ENCODE results near the gene TRMT2A.
"Not testable (repeated sequence)": the region's sequence is repeated elsewhere in the genome, so short reads cannot be mapped to it uniquely, and the experiment has no call there.

TRMT2A gene

DNA sequence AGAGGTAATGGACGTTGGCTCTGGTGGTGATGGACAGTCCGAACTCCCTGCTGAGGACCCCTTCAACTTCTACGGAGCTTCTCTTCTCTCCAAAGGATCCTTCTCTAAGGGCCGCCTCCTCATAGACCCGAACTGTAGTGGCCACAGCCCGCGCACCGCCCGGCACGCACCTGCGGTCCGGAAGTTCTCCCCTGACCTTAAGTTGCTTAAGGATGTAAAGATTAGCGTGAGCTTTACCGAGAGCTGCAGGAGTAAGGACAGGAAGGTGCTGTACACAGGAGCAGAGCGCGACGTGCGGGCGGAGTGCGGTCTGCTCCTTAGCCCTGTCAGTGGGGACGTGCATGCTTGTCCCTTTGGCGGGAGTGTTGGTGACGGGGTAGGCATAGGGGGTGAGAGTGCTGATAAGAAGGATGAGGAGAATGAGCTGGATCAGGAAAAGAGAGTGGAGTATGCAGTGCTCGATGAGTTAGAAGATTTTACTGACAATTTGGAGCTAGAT lies 30.9 kb downstream of the TRMT2A start:
- DNase-seq (ENCODE audit: low read depth) = no peak

DNA sequence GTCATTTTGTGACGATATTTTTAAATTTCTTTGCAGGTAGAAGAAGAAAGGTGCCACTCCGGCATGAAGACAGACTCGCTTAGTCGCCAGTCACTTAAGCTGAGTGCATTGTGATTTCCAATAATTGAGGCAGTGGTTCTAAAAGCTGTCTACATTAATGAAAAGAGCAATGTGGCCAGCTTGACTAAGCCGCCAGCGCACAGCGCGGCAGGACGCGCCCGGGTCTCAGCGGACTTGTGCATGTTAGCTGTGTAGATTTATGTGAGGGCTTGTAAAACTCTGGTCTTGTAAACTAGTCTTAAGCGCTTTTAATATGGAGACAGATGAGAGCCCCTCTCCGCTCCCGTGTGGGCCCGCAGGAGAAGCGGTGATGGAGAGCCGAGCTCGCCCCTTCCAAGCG lies 31.4 kb downstream of the TRMT2A start:
- DNase-seq (ENCODE audit: low read depth) = no peak

DNA sequence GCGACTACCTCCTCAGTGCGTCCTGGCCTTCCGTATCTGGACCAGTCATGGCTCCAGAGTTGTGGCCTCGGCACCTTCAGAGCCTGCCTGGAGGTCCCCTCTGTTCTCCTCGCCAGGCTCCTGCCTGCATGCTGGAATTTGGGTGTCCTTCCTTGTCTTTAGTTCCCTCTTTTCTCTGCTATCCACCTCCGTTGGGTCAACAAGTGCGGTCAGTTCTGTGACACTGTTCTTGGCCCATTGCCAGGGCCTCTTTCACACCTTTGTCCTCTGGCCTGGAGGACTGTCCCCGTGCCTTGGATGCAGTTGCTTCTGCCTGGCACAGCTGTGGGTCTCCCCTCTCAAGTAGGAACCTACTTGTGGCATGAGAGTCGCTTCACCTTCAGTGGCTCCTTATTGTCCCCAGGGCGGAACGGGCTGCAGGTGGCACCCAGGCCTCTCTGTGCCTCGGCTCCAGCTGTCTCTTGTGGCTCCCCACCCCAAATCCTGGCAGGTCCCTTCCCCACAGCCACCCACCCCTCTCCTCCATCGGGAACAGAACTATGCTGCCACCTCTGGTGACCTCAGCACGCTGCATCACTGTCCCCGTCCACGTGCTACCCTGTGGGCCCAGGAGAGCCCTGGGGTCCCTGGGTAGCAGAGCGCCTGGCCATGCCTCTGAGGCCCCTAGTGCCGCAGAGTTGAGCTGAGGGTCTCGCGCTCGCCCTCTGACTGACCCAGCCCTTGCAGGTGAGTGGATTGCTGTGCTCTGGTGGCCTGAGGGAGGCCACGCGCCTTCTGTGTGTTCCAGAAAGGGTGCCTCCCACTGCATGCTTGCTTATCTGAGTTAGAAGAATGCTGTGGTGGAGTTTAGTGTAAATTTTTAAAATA lies 32.2 kb downstream of the TRMT2A start:
- no peak for DNase-seq (ENCODE audit: low read depth)

DNA sequence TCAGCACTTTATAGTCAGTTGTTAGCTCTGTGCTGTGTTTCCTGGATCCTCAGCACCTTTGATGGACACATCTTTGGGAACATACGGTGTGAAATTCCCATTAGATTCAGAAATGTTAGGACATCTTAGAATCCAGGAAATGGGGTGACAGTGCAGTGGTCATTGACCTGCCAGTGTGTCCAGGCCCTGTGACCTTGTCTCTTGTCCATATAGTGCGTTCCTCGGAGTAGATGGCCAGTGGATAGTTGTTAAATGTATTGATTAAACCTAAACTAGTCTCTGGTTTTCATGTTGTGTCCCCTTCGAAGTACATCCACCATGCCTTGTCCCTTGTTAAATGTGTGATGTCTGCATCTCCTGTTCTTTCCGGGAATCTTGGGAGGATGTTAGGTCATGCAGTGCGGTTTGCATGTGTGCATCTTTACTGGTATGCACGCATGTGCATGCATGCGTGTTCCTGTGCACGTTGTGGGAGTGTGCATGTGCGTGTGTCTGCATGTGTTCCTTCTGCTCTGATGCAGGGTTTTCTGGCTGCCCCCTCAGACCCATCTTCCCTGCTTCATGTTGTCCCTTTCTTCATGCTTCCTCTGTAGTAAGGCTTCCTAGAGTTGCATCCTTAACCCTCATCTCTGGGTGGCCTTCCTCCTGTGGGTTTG lies 33.0 kb downstream of the TRMT2A start:
- DNase-seq (ENCODE audit: low read depth) = no peak

DNA sequence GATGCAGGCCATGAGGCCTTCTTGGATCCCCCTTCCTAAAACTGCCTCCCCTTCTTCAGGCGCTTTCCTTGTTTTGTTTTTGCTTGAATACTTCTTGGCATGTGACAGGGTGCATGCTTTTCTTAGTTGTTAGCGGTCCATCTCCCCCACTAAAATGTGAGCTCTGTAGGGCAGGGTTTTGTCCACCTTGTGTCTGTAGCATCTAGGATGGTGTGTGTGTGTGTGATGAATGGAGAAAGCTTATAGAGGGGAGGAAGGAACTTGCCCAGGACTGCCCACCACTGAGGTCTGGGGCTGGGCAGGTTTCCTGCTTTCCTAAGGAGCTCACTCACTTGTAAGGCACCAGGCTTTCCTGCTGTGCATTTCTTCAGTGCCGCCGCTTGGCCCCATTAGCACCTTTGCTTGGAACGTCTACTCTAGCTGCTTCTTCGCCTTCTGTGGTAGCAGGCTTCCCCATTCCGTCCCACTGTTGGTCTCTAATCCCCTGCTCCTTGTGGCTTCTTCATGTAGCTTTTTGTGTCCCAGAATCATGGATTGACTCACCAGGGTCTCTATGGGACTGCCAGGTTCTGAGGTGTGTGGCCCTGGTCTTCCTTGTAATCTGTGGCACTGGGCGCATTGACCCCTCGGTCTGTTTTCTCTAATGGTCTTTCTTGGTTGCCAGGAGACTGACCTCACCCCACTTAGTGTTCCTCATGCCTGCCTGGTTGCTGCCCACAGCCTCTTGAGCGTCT lies 33.7 kb downstream of the TRMT2A start:
- no peak for DNase-seq (ENCODE audit: low read depth)

DNA sequence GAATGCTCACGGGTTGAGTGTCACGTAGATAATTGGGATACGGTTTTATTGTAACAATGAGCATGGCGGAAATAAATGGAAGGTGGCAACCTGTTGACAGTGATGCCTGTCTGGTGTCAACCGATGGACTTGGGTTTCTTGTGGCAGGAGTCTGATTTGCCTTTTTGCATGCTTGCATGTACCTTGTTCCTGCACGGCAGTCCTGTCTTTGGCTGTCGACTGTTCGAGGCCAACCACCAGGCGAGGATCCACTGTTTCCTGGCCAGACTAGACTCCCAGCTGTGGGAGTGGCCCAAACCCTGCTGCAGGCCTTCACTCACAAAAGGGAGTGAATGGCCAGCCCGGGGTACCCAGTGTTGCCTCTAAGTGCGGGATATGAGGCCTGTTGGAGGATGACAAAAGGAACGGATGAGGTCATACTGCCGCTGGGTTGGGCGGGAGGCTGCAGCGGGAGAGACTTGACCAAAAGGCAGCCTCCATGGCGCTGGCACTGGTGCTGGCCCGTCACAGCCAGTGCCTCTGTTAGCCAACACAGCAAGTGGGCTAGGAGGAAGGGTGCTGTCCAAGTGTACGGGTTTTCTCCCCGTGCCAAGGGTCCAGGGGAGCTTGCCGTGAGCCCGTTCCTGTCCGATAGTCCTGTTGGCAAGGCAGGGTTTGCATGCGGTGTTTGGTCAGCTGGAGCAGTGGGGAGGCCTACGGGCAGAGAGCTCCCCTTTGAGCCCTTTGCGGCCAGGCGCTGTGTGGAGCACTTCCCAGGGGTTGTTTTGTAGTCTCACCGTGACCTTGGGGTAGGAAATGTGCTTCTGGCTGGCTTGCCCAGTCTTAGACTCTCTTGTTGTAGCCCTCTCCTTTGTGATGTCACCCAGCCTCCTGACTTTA lies 36.0 kb downstream of the TRMT2A start:
- DNase-seq (ENCODE audit: low read depth) = no peak

DNA sequence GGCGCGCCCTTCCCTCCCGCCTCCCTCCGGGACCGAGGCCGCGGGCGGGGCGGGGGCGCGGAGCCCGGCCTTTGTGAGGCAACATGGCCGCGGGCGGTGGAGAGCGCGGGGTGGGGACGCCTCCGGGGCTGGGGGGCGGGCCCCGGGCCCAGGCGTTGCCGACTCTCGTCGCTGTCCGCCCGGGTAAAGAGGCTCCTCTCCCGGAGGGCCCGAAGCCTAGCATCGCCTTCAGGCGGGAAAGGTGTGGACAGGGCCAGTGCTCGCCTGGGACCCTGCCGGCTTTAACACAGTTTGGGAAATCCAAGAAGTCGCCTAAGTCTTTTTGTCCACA lies 36.6 kb downstream of the TRMT2A start:
- DNase-seq (ENCODE audit: low read depth) = peak; percentile 67

DNA sequence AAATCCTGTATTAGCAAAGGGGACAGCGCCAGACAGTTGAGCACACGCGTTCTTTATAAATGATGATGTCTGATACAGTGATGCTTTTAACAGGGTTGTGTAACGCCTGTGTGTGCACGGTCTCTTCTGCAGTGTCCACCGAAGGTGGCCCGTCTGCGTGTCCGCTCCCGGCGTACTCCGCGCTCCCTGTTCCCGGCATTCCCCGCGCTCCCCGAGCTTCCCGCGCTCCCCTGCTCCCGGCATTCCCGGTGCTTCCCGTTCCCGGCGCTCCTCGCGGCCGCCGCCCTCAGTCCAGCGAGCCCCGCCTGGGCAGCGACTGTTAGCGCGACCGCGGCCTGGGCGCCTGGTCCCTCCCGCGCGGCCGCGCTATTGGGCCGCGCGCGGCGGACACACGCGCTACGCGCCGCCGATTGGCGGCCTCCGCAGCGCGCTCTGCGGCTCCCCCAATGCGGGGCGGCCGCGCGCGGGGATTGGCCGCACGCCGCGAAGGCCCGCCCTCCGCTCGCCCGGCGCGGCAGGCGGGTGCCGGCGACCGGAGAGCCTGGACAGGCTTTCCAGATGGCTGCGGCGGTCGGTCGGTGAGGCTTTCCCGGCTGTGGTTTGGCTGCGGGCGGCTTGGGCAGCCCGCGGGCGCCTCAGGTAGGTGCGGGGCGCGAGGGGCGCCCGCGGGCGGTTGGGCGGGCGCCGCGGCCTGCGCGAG lies 37.1 kb downstream of the TRMT2A start, which contains the start of gene DGCR8:
Gene DGCR8, plus strand, starts transcription at position 497 of the 700 bp plus-strand sequence. CDS start 5,723 bp downstream, outside the sequence.
- DNase-seq (ENCODE audit: low read depth) = peak; percentile 52

DNA sequence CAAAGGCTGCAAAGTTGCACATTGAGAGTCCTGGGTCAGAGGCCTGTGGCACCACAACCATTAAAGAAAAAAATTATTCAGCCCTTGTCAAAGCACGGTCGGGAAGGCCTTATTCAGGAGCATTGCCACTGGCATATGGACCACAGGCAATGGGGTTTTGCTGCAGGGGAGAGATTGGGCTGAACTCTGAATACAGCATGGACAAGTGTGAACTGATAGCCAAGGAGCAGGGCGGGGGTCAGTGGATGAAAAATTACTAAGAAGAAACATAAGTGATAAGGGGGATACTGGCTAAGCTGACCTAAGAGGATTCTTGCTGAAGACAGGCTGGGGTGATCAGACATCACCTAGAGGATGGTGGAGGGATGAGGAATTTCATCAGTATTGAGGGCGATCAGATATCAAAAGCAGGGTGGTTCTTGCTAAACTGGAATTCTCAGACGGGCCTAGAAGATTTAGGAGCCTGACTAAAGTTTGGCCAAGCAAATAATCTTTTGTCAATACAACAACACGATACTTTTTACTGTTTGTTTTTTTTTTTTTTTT lies 40.3 kb downstream of the TRMT2A start:
- no peak for DNase-seq (ENCODE audit: low read depth)

DNA sequence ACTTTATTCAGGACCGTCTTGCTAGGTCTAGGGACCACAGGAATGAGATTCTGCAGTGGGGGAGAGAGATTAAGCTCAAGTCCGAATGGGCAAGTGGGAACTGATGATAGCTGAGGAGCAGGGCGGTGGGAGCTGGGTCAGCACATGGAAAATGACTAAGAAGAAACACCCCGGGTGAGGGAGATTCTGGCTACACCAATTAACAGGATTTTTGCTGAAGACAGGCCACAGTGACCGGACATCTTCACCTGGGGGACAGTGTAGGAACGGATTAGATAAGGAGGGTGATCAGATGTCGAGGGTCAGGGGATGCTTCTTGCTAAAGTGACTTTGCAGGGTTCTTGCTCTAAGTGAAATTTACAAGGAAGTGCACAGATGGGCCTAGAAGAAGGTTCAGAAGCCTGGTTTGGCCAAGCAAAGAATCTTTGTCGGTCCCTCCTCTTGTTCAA lies 45.5 kb downstream of the TRMT2A start:
- DNase-seq (ENCODE audit: low read depth) = no peak

DNA sequence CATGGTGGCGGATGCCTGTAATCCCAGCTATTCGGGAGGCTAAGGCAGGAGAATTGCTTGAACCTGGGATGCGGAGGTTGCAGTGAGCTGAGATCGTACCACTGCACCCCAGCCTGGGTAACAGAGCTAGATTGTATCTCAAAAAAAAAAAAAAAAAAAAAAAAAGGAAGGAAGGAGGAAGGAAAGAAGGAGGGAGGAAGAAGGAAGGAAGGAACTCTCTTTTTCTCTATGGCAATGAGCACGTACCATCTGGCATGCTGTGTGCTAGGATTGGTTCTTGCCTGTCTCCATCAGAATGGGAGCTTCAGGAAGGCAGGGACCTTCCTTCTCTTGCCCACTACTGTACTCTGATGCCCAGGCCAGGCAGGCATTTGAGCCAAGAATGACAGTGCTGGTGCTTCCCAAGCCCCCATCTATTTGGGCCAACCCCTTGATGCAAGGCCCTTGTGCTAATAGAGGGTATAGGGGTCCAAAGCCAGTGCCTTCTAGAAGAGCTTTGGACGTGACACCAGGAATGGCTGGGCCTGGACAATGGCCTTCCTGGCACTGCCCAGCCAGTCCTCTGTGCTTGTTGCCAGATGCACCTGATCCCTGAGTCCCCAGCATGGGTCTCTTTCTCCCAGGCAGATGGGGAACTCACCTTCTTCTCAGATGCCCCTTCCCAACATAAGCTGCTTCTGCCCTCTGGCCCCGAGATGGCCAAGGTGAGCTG lies 47.5 kb downstream of the TRMT2A start:
- DNase-seq (ENCODE audit: low read depth) = no peak

DNA sequence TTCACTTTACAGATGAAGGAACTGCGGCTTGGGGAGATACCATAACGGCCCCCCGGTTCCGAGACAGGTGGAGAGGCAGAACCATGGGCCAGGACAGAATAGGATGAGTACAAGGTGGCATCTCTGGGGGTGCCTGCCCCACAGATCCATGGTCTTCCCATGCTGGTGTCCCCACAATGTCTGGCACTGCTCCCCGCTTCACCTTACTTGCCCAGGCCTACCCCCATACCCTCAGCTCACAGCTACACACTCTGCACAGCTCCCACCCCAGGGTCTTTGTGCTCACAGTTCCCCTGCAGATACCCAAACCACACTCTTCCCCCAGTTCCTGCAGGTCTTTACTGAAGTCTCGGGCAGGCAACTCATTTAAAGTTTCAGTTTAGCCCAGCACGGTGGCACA lies 48.4 kb downstream of the TRMT2A start:
- no peak for DNase-seq (ENCODE audit: low read depth)

DNA sequence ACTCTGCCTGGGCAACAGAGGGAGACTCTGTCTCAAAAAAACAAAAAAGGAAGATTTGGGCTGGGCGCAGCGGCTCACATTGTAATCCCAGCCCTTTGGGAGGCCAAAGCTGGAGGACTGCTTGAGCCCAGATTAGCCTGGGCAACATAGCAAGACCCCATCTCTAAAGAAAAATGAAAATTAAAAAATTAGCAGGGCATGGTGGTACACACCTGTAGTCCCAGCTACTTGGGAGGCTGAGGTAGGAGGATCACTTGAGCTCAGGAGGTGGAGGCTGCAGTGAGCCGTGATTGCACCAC lies 49.7 kb downstream of the TRMT2A start:
- not testable (repeated sequence) for DNase-seq (ENCODE audit: low read depth)

DNA sequence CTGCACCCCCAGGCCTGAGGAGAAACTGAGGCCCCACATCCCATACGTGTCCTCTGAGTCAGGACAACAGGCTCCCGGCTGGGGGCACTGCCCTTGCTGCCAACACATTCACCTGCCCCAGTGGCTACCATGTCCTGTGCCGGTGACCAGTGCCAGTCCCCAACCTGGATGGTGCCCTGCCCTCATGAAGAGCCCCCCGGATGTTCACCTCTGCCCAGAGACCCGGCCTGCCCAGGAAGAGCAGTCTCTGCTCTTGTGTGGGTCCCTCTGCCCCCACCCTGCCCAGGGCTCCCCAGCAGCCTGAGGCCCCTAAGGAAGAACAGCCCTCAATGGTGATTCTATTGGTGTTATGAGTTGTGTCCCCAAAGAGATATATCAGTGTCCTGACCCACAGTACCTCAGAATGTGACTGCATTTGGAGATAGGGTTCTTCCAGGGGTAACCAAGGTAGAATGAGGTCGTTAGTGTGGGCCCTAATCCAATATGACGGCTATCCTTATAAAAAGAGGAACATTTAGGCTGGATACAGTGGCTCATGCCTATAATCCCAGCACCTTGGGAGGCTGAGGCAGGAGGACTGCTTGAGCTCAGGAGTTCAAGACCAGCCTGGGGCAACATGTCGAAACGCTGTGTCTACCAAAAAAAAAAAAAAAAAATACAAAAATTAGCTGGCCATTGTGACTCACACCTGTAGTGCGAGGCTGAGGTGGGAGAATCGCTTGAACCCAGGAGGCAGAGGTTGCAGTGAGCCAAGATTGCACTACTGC lies 50.2 kb downstream of the TRMT2A start:
- no peak for DNase-seq (ENCODE audit: low read depth)

DNA sequence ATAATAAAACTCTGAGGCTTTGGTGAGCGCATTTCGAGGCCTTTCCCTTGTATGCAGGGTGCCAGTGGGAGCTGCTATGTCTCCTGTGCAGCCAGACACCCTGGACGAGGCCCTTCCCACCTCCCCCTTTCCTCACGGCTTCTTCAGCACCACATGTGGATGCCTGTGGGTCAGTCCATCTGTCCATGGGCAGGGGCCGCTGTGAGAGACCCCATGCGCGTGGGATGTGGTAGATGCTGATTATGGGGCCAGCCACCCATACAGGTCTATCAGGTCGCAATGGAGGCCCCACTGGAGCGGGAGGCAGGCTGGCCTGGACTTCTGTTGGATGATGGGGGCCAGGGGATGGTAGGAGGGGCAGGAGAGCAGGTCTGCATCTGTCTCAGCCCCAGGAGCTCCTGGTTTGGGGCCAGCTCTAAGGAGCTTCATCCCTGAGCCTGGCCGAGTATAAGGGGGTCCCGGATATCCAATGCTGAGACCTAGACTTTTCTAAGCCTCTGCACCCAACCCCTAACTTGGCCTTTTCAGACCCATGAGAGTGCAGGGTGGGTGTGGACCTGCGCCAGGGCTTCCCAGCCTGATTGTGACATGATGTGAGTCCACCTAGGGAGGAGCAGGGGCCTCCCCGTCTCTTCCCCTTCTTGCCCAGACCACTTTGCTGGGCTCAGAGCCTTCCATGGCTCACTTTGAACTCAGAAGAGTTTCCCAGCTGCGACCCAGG lies 51.0 kb downstream of the TRMT2A start:
- DNase-seq (ENCODE audit: low read depth) = no peak

DNA sequence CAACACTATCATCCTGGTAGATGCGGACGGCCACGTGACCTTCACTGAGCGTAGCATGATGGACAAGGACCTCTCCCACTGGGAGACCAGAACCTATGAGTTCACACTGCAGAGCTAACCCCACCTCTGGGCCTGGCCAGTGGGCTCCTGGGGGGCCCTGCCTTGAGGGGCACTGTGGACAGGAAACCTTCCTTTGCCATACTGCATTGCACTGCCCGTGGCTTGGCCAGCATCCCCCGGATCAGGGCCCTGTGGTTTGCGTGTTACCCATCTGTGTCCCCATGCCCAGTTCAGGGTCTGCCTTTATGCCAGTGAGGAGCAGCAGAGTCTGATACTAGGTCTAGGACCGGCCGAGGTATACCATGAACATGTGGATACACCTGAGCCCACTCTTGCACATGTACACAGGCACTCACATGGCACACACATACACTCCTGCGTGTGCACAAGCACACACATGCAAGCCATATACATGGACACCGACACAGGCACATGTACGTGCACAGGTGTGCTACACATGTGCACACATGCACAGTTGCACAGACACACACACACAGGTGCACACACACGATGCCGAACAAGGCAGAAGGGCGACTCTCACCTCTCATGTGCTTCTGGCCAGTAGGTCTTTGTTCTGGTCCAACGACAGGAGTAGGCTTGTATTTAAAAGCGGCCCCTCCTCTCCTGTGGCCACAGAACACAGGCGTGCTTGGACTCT lies 52.3 kb downstream of the TRMT2A start:
- no peak for DNase-seq (ENCODE audit: low read depth)

DNA sequence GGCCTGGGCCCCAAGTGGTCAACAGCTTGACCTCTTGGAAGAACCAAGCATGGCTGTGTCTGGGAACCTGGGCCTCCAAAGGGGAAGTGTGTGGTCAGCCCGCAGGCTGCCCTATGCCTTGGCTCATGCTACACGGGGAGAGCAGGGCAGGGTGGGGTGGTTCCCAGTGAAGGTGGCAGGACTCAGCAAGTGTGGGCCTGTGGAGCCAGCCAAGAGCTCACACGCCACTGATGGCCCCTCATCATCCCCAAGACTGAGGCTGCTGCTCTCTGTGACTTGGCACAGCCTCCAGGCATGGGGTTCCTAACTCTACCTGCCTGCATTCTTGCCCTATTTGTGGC lies 52.9 kb downstream of the TRMT2A start:
- no peak for DNase-seq (ENCODE audit: low read depth)

Measured in stimulated activated CD8-positive, alpha-beta memory T cell treated with anti-CD3 and anti-CD28 coated beads, Interleukin-4, amount 100 ng/mL, for 24 hours (primary cell).